HepG2 (cell line): Measurements from ENCODE around the gene RAD50. TPM values are rescaled to one million over a fixed set of nuclear protein-coding genes. Genes with fewer than 3 reads are reported as not detected.
"Not testable (repeated sequence)": the region's sequence is repeated elsewhere in the genome, so short reads cannot be mapped to it uniquely, and the experiment has no call there.

Experiments
- ATAC-seq: fragments of 200-7000 bp; cut with Tn5 transposase; 3 replicates; pipeline ENCODE4 v1.9.1; 2020; ENCODE audit warnings: mild to moderate bottlenecking, moderate library complexity
- BruUV-seq: library from RNA; stranded (reverse); fragments of 400-500 nt; replicated peaks from 2 replicates; lab custom pipeline; 2021; lab: Mats Ljungman, UMichigan
- CTCF ChIA-PET: fragments of 300-600 bp; formaldehyde crosslinking; extraction: SDS; loops from one replicate; lab custom pipeline; 2021; ENCODE audit warnings: low total read pairs, inconsistent platforms, low intra/inter-chr PET ratio; lab: Yijun Ruan, JAX
- POLR2A ChIA-PET: fragments of 350-600 bp; sonication (Branson Sonifier 250); formaldehyde crosslinking; loops from one replicate; lab custom pipeline; 2020; ENCODE audit warnings: antibody characterized with exemption, inconsistent platforms; lab: Yijun Ruan, JAX
- DNase-seq: peaks from one replicate; pipeline ENCODE4 v3.0.0-alpha.2; 2015; ENCODE audit warnings: low spot score
- FAIRE-seq: peaks from 3 replicates; lab custom pipeline; 2011; peaks lifted over from hg19 to GRCh38; lab: Jason Lieb, UNC
- H2AFZ ChIP-seq: one replicate; pipeline ENCODE4 v1.6.1; 2011; ENCODE audit warnings: low read length, inconsistent platforms
- H3K27ac ChIP-seq: fragments of 300-600 bp; 3 replicates; pipeline ENCODE4 v1.8.0; 2011; ENCODE audit warnings: mixed run types, mild to moderate bottlenecking, mixed read lengths, low read length, inconsistent platforms; ENCODE audit not compliant: insufficient read depth; ENCODE audit errors: extremely low read length
- H3K27me3 ChIP-seq, 2 experiments: fragments of 200-600 bp in 1 of 2; 2 replicates in 1 of 2; 3 replicates in 1 of 2; pipeline versions ENCODE4 v1.6.0 to v1.8.0; 2011; ENCODE audit warnings: low read length in 2 of 2, mild to moderate bottlenecking in 2 of 2, moderate library complexity in 2 of 2, inconsistent platforms in 1 of 2; ENCODE audit not compliant: insufficient read depth in 2 of 2, control insufficient read depth in 1 of 2
- H3K36me3 ChIP-seq, 2 experiments: fragments of 200-600 bp in 1 of 2; replicated peaks in 1 of 2; 2 replicates in 1 of 2; 3 replicates in 1 of 2; pipeline versions ENCODE4 v1.5.1 to v1.8.0; 2011; ENCODE audit warnings: low read length in 2 of 2, inconsistent platforms in 1 of 2; ENCODE audit not compliant: insufficient read depth in 2 of 2, control insufficient read depth in 1 of 2
- H3K4me1 ChIP-seq: 2 replicates; pipeline ENCODE4 v1.5.1; 2012; ENCODE audit warnings: low read length, inconsistent platforms; ENCODE audit not compliant: insufficient read depth
- H3K4me2 ChIP-seq: 2 replicates; pipeline ENCODE4 v1.6.0; 2011; ENCODE audit warnings: low read depth, low read length, inconsistent platforms
- H3K4me3 ChIP-seq, 3 experiments: fragments of 200-600 bp in 1 of 3; sonication (generic), shearing (Covaris generic) in 1 of 3; replicated peaks in 1 of 3; 2 replicates each; pipeline ENCODE4 v1.5.1; 2011 to 2016; ENCODE audit warnings: low read length in 3 of 3, inconsistent platforms in 2 of 3, low read depth in 2 of 3, mild to moderate bottlenecking in 2 of 3, control low read depth in 1 of 3, mixed read lengths in 1 of 3; ENCODE audit not compliant: insufficient read depth in 1 of 3
- H3K79me2 ChIP-seq: one replicate; pipeline ENCODE4 v1.6.1; 2011; ENCODE audit warnings: low read length, inconsistent platforms; ENCODE audit not compliant: insufficient read depth
- H3K9ac ChIP-seq: 2 replicates; pipeline ENCODE4 v1.6.0; 2011; ENCODE audit warnings: mild to moderate bottlenecking, low read depth, low read length, inconsistent platforms; ENCODE audit not compliant: insufficient read depth
- H3K9me3 ChIP-seq: 2 replicates; pipeline ENCODE4 v1.5.1; 2012; ENCODE audit warnings: mild to moderate bottlenecking, low read length
- H4K20me1 ChIP-seq: 2 replicates; pipeline ENCODE4 v1.6.0; 2011; ENCODE audit warnings: inconsistent platforms, mild to moderate bottlenecking, low read length, moderate library complexity; ENCODE audit not compliant: insufficient read depth
- ATF5 ChIP-seq: sonication (generic); formaldehyde crosslinking; IDR thresholded peaks from 2 replicates; pipeline ENCODE4 v1.4.0; 2020; ENCODE audit warnings: mild to moderate bottlenecking, low read depth, missing genetic modification reagents
- ELF4 ChIP-seq: sonication (generic); formaldehyde crosslinking; IDR thresholded peaks from 2 replicates; pipeline ENCODE4 v1.5.0; 2020; ENCODE audit warnings: missing genetic modification reagents, mild to moderate bottlenecking, moderate library complexity, borderline replicate concordance
- EP300 ChIP-seq, 3 experiments: sonication (generic) in 1 of 3; formaldehyde crosslinking in 1 of 3; IDR thresholded peaks; 2 replicates each; pipeline versions ENCODE4 v1.5.1 to v1.6.1; 2011 to 2020; ENCODE audit warnings: low read depth in 2 of 3, low read length in 2 of 3, borderline replicate concordance in 1 of 3, improper control_type of control experiment in 1 of 3, mild to moderate bottlenecking in 1 of 3, missing genetic modification reagents in 1 of 3, moderate library complexity in 1 of 3
- FIP1L1 ChIP-seq: fragments of 200-400 bp; formaldehyde crosslinking; IDR thresholded peaks from 2 replicates; pipeline ENCODE4 v1.6.1; 2018; ENCODE audit warnings: low read depth, mild to moderate bottlenecking, low read length, moderate library complexity, borderline replicate concordance; ENCODE audit not compliant: insufficient read depth
- FOXM1 ChIP-seq: sonication (generic); formaldehyde crosslinking; IDR thresholded peaks from 2 replicates; pipeline ENCODE4 v1.5.0; 2020; ENCODE audit warnings: missing genetic modification reagents
- HOXA9 ChIP-seq: sonication (generic); formaldehyde crosslinking; IDR thresholded peaks from 2 replicates; pipeline ENCODE4 v1.8.1; 2022; ENCODE audit warnings: missing genetic modification reagents, mild to moderate bottlenecking, moderate library complexity, borderline replicate concordance
- NRL ChIP-seq: sonication (generic); formaldehyde crosslinking; IDR thresholded peaks from 2 replicates; pipeline ENCODE4 v1.5.0; 2020; ENCODE audit warnings: missing genetic modification reagents, mild to moderate bottlenecking, moderate library complexity, borderline replicate concordance
- STAG1 ChIP-seq: sonication (generic); formaldehyde crosslinking; IDR thresholded peaks from 2 replicates; pipeline ENCODE4 v1.4.0; 2020; ENCODE audit warnings: missing genetic modification reagents
- TFAP4 ChIP-seq: sonication (generic); IDR thresholded peaks from 2 replicates; pipeline ENCODE4 v1.6.1; 2016; ENCODE audit warnings: low read depth, borderline replicate concordance
- ZMAT3 ChIP-seq: sonication (generic); formaldehyde crosslinking; conservative IDR thresholded peaks from 2 replicates; pipeline ENCODE4 v1.7.0; 2021; ENCODE audit warnings: missing genetic modification reagents
- ZNF749 ChIP-seq: sonication (generic); formaldehyde crosslinking; IDR thresholded peaks from 2 replicates; pipeline ENCODE4 v1.8.0; 2022; ENCODE audit warnings: mild to moderate bottlenecking, missing genetic modification reagents, moderate library complexity, borderline replicate concordance
- WGBS: methylation state at CpG from one replicate; pipeline ENCODE4 v1.1.6; 2017; ENCODE audit warnings: low lambda C conversion rate; 5-methylcytosine and 5-hydroxymethylcytosine counted together
- in situ Hi-C: cut with HindIII; loops from 2 replicates; pipeline ENCODE4 v1.10.0; 2017; ENCODE audit warnings: low pct_unique_long_range_greater_than_20kb; ENCODE audit not compliant: extremely low pct_ligation_motif_present
- intact Hi-C: fragments of 100-400 bp; cut with micrococcal nuclease; formaldehyde crosslinking; loops from one replicate; pipeline ENCODE4 v1.10.0; 2022; ENCODE audit not compliant: unreplicated experiment
- polyA plus RNA-seq, 8 experiments: library from polyadenylated mRNA; depleted of rRNA in 3 of 8; stranded (reverse) in 7 of 8; unstranded in 1 of 8; fragments of >200 nt; fragmentation: Illumina TruSeq in 4 of 8; extraction: Trizol in 4 of 8; gene quantifications; 2 replicates each; pipeline versions ENCODE4 v1.2.1 to v1.2.3, GENCODE V29; 2011 to 2016; ENCODE audit warnings: low read depth in 4 of 8, missing spikeins in 1 of 8, mixed read lengths in 1 of 8; ENCODE audit not compliant: insufficient read depth in 1 of 8
- total RNA-seq, 5 experiments: library from RNA; depleted of rRNA; stranded (reverse); fragments of >200 nt; fragmentation: Illumina TruSeq; extraction: Trizol; gene quantifications; 2 replicates each; pipeline ENCODE4 v1.2.3, GENCODE V29; 2016; ENCODE audit warnings: low read depth in 1 of 5

The RAD50 gene
- total and polyA plus RNA-seq, 2 of the 13 experiments (the other 11 are each of a cell fraction or from before 2014, with no cell fraction given): 19.2 to 23.4 TPM

GRCh38 chr5:132690156-132690555, 133.4 kb downstream of the RAD50 start (continued):
- TF ChIP-seq FOXM1 (CRISPR knock-in tag): no peak
- no peak for TF ChIP-seq TFAP4
- TF ChIP-seq, all 625 proteins: peak for 0

- POLR2A ChIA-PET, CTCF ChIA-PET, H3K9me3 ChIP-seq, H4K20me1 ChIP-seq, BruUV-seq, ATAC-seq, H3K4me1 ChIP-seq, intact Hi-C loops, H3K27me3 ChIP-seq, H3K9ac ChIP-seq, DNase-seq, FAIRE-seq, H3K27ac ChIP-seq, H3K79me2 ChIP-seq, H3K4me3 ChIP-seq, in situ Hi-C loops, H2AFZ ChIP-seq, H3K4me2 ChIP-seq, H3K36me3 ChIP-seq: not testable (repeated sequence)
- WGBS: 82% methylated on average over 5 of the region's 5 CpGs
Measured at GRCh38 chr5:132691755-132692631, 135.2 kb downstream of the RAD50 start.

GRCh38 chr5:132692632-132692967, 135.8 kb downstream of the RAD50 start:
- DNase-seq: no peak

More at GRCh38 chr5:132692632-132692967, 135.8 kb downstream of the RAD50 start:
- no peak overlapping the region for H2AFZ ChIP-seq
- no peak overlapping the region for H3K27ac ChIP-seq
- H3K4me1 ChIP-seq: no peaks in the 10 kb centered on the region
- H3K36me3 ChIP-seq: no peaks in the 10 kb centered on the region
- BruUV-seq: no TSS peak
- in situ Hi-C loops: no loop called here
- H4K20me1 ChIP-seq: no peaks in the 10 kb centered on the region
- ATAC-seq (no peak), FAIRE-seq (no peak)
- no peaks in the 10 kb centered on the region for H3K79me2 ChIP-seq
- H3K27me3 ChIP-seq: no peaks in the 10 kb centered on the region
- TF ChIP-seq ZNF749 (CRISPR knock-in tag) (no peak), ZMAT3 (no peak), NRL (CRISPR knock-in tag) (no peak), EP300 (IDR thresholded peaks at IDR 0.05; ENCODE audit: low read depth in 2 of 2, low read length in 2 of 2) (no peak), EP300 (CRISPR knock-in tag; IDR thresholded peaks at IDR 0.05; ENCODE audit: borderline replicate concordance) (no peak), ATF5 (CRISPR knock-in tag) (no peak), HOXA9 (no peak), STAG1 (CRISPR knock-in tag) (no peak), ELF4 (no peak), FIP1L1 (no peak)
- no peak overlapping the region for H3K4me3 ChIP-seq
- H3K9ac ChIP-seq: no peak overlapping the region
- intact Hi-C loops: no loop called here
- H3K4me2 ChIP-seq: no peak overlapping the region
- H3K9me3 ChIP-seq: no peaks in the 10 kb centered on the region
- POLR2A ChIA-PET: no interaction called here
- CTCF ChIA-PET: no interaction called here
